Measurements from ENCODE around the gene PCNX3.
A peak's percentile ranks its signal among the peaks of the same experiment; 100 is the strongest.
"Not testable (repeated sequence)": the region's sequence is repeated elsewhere in the genome, so short reads cannot be mapped to it uniquely, and the experiment has no call there.

PCNX3 gene

GRCh38 chr11:65621460-65621859, 5.9 kb downstream of the PCNX3 start:
- DNase-seq: no peak

GRCh38 chr11:65622011-65622410, 6.4 kb downstream of the PCNX3 start:
- DNase-seq: no peak

- no peak for DNase-seq
Observed at GRCh38 chr11:65623177-65623576, 7.6 kb downstream of the PCNX3 start.

DNA sequence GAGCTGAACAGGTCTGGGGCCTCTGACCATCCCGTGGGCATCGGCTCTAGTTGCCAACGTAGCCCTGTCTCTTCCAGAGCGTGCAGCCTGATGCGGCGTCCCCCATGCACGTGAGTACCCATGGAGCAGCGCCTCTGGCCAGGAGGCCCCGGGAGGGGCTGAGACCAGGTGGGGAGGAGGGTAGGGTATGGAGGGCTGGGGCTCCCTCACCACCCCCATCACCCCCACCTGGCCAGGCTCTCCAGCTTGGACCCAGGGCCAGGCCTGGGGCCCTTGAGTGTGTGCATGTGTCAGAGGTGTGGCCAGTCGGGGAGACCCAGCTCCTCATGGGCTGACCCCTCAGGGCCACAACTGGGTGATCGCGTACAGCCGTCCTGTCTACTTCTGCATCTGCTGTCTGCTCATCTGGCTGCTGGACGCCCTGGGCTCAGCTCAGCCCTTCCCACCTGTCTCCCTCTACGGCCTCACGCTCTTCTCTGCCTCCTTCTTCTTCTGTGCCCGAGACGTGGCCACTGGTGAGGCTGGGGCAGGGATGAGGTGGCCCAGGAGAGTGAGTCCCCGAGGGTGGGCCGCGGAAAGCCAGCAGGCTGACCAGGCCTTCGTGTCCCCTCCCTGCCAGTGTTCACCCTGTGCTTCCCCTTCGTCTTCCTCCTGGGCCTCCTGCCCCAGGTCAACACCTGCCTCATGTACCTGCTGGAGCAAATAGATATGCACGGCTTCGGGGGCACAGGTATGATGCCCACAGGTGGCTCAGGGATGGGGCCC, 8.5 kb downstream of the PCNX3 start:
- DNase-seq: no peak

- DNase-seq: no peak
Observed at GRCh38 chr11:65624931-65625627, 9.5 kb downstream of the PCNX3 start.

GRCh38 chr11:65625628-65626342, 10.2 kb downstream of the PCNX3 start:
- peak; percentile 49 to 53 for DNase-seq

- DNase-seq: no peak
Observed at GRCh38 chr11:65627202-65627601, 11.6 kb downstream of the PCNX3 start.

DNA sequence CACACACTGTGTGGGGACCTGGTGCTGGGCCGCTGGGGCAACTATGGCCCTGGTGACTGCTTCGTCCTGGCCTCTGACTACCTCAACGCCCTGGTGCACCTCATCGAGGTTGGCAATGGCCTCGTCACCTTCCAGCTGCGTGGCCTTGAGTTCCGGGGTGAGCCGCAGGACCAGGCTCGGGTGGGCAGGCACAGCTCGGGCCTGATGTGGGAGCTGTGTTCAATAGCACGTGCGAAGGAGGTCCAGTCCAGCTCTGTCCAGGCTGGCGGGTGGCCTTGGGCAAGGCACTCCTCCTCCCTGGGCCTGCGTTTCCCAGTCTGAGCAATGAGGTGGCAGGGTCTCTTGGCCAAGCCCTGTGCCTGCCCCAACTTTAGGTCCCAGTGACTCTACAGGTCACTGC, 14.0 kb downstream of the PCNX3 start:
- no peak for DNase-seq

DNA sequence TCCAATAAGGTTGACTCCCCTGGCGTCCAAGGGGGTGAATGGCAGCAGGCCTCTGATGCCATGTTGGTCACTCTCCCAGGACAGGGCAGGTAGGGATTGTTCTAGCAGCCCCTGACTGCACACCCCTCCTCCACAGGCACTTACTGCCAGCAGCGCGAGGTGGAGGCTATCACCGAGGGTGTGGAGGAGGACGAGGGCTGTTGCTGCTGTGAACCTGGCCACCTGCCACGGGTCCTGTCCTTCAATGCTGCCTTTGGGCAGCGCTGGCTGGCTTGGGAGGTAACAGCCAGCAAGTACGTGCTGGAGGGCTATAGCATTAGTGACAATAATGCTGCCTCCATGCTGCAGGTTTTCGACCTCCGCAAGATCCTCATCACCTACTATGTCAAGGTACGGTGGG, 14.6 kb downstream of the PCNX3 start:
- no peak for DNase-seq

DNA sequence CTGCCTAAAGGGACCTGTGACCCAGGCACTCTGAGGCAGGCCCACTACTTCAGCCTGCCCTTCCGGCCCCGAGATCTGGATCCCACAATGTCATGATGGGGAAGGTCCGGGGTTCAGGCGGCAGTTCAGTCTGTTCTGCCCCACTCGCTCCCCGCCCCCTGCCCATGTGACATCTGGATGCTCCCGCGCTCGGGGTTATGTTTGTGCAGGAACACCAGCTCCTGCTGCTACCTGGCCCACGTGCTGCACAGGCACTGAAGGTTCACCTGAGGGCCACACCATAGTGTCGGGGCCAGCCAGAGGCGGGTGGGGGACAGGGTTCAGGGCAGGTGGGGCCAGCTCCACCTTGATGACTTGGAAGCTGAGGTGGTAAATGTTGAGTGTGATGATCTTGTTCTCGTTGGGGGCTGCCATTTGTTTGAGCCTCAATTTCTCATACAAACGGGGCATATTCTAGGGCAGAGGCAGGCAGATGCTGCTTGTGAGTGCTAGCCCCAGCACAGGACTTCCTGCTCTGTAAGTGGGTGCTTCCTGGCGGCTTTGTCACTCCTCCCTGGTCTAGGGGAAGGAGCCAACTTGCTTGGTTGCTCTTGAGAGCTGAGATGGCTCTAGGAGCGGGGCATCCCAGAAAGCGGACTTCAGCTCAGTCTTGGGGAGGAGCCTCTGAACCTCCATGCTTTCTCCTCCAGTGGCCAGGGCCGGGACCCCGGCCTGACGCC, 18.0 kb downstream of the PCNX3 start:
- no peak for DNase-seq

- no peak for DNase-seq
Observed at GRCh38 chr11:65634109-65634436, 18.5 kb downstream of the PCNX3 start.

- DNase-seq: no peak
Observed at GRCh38 chr11:65634440-65634839, 18.9 kb downstream of the PCNX3 start.

DNA sequence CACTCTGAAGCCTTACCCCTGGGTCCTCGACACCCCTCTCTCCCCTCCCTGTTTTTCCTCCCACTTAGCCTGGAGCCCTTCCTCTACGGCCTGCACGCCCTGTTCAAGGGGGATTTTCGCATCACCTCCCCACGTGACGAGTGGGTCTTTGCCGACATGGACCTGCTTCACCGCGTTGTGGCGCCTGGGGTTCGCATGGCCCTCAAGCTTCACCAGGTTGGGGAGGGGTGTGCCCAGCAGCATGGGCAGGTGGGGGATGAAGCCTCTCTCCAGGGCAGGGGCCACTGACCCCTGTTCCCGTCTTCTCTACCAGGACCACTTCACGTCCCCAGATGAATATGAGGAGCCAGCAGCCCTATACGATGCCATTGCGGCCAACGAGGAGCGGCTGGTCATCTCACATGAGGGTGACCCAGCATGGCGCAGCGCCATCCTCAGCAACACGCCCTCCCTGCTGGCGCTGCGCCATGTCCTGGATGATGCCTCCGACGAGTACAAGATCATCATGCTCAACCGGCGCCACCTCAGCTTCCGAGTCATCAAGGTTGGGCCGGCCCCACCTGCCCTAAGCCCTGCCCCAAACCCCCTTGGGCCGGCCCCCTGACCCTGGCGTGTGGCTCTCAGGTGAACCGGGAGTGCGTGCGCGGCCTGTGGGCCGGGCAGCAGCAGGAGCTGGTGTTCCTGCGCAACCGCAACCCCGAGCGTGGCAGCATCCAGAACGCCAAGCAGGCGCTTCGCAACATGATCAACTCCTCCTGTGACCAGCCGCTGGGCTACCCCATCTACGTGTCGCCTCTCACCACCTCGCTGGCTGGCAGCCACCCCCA, 19.5 kb downstream of the PCNX3 start:
- DNase-seq: no peak

DNA sequence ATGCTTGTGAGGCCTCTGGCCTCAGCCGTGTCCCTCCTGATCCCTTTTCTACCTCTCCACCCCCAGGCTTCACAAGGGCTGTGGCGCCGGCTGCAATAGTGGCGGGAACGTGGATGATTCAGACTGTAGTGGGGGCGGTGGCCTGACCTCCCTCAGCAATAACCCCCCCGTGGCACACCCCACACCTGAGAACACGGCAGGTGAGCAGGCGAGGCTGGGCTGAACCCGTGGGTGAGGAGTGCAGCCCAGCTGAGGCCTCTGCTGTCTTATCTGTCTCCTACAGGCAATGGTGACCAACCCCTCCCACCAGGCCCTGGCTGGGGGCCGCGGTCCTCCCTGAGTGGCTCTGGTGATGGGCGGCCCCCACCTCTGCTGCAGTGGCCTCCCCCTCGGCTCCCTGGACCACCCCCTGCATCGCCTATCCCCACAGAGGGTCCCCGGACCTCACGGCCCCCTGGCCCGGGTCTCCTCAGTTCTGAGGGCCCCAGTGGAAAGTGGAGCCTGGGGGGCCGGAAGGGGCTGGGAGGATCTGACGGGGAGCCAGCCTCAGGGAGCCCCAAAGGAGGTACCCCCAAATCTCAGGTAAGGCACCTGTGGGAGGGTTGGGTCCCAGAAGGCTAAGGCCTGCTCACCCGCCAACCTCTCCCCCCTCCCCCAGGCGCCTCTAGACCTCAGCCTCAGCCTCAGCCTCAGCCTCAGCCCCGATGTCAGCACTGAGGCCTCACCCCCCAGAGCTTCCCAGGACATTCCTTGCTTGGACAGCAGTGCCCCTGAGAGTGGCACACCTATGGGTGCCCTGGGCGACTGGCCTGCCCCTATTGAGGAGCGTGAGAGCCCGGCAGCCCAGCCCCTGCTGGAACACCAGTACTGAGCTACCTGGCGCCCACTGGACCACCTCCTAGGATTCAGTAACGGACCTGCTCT, 20.8 kb downstream of the PCNX3 start:
- DNase-seq: no peak

DNA sequence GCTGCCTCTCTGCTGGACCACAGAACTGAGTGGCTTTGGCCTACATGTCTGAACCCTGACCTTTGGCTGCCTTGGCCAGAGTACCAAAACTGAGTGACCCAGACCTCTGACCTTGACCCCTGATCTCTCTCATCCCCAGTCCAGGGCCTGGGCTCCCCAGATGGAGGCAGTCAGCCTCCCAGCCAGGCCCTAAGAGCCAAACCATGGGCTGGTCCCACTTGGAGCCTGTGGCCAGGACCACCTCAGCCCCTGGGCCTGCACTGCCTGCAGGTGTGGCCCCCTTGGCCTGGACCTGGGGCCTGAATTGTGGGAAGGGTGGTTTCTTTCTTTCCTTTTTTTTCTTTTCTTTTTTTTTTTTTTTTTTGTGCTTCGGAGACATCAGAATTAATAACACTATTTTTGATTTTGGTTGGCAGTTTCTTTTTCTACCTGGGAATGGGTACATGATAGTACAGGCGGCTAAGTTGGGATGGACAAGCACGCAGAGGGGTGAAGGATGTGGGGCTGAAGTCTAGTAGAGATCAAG, 21.5 kb downstream of the PCNX3 start:
- no peak for DNase-seq

GRCh38 chr11:65637794-65638419, 22.3 kb downstream of the PCNX3 start, which contains the start of gene SIPA1:
SIPA1 (plus strand) TSS chr11:65638101; CDS start chr11:65640922, 2,821 bp downstream.
- peak; percentile 76 to 84 for DNase-seq

DNA sequence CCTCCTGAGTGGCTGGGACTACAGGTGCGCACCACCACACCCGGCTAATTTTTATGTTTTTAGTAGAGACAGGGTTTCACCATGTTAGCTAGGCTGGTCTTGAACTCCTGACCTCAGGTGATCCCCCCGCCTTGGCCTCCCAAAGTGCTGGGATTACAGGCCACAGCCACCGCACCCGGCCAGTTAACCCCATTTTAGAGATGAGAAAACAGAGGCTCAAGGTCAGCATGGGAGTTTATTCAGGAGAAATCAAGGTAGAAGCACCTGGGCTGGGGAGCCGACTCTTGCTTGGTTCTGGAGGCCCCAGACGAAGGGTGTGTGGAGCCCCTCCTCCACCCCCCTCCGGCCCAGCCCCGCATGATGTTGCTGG, 23.6 kb downstream of the PCNX3 start:
- DNase-seq: not testable (repeated sequence)

- DNase-seq: peak; percentile 48 to 50
Observed at GRCh38 chr11:65639623-65640482, 24.3 kb downstream of the PCNX3 start.

Measured in stimulated activated CD4-positive, alpha-beta T cell treated with anti-CD3 and anti-CD28 coated beads, Interleukin-2, amount 100 ng/mL, for 24 hours (primary cell).